Mesothelial cell of epicardium (in vitro differentiated cells): ENCODE measurements around the gene PLEKHG5. TPM values are rescaled to one million over a fixed set of nuclear protein-coding genes. Genes with fewer than 3 reads are reported as not detected.

ENCODE experiments used
- DNase-seq, 2 experiments: peaks; one replicate each; pipeline ENCODE4 v3.0.0; 2021; ENCODE audit warnings: low spot score in 2 of 2; ENCODE audit not compliant: unreplicated experiment in 2 of 2
- H3K27ac Mint-ChIP-seq: 2 replicates; pipeline ENCODE4 v1.8.0; 2021; ENCODE audit warnings: mixed read lengths
- H3K27me3 Mint-ChIP-seq: 2 replicates; pipeline ENCODE4 v1.8.0; 2021; ENCODE audit warnings: low read depth, mixed read lengths
- H3K36me3 Mint-ChIP-seq: 2 replicates; pipeline ENCODE4 v1.8.0; 2021; ENCODE audit warnings: mixed read lengths
- H3K4me1 Mint-ChIP-seq: 2 replicates; pipeline ENCODE4 v1.8.0; 2021; ENCODE audit warnings: mixed read lengths
- H3K4me3 Mint-ChIP-seq: 2 replicates; pipeline ENCODE4 v1.8.0; 2021; ENCODE audit warnings: mild to moderate bottlenecking, moderate library complexity, mixed read lengths
- H3K9me3 Mint-ChIP-seq: 2 replicates; pipeline ENCODE4 v1.8.0; 2021; ENCODE audit warnings: mixed read lengths
- total RNA-seq: library from RNA; stranded (reverse); gene quantifications from 3 replicates; pipeline ENCODE4 v1.2.1, GENCODE V29; 2021
- TF ChIP-seq, protein P1 (sequence below): fragments of 200-600 bp; sonication (generic); IDR thresholded peaks from one replicate; pipeline ENCODE4 v1.5.0; 2021; ENCODE audit warnings: antibody characterized with exemption; ENCODE audit not compliant: unreplicated experiment

PLEKHG5 gene
- total RNA-seq, 1 donor from 2014 or later, result 51.2 TPM

DNA sequence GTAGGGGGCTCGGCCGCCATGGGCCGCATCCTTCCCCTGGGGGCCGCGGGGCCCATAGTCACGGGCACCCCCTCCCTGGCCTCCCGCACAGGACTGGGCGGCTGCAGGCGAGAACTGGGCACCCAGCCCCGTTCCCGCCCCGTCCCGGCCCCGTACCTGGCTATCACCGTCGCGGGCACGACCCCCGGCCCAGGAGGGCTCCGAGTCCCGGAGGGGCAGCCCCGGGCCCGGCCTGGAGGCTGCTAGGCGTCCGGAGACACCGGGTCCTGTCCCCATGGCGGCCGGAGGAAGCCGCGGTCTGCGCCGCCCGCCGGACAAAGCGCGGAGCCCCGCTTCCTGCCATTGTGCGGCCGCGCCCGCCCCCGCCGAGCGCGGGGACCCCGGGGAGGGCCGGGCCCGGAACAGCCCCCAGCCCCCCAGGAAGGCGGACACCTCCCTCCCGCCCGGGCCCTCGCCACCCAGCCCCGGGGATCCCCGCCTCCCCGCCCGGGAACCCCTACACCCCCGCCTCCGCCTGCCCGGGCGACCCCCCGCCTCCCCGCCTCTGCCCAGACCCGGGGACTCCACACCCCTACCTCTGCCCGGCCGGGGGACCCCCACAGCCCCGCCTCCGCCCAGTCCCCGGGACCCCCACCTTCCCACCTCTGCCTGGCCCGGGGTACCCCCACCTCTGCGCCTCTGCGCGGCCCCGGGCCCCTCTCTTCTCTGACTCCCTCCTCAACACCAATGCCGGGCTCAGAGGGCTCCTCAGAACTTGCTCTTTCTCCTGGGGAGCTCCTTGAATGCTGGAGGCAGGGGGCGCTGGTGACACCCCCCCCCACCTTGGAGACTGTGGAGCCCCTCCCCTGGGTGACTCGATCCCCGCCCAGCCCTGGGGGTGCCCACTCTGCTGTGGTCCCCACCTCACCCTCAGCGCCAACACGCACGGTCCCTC is 6.0 kb downstream of the PLEKHG5 start:
- H3K27me3 Mint-ChIP-seq, result peaks cover 6% of the 10 kb centered on the region
- no peak for DNase-seq
- TF ChIP-seq, protein P1, sequence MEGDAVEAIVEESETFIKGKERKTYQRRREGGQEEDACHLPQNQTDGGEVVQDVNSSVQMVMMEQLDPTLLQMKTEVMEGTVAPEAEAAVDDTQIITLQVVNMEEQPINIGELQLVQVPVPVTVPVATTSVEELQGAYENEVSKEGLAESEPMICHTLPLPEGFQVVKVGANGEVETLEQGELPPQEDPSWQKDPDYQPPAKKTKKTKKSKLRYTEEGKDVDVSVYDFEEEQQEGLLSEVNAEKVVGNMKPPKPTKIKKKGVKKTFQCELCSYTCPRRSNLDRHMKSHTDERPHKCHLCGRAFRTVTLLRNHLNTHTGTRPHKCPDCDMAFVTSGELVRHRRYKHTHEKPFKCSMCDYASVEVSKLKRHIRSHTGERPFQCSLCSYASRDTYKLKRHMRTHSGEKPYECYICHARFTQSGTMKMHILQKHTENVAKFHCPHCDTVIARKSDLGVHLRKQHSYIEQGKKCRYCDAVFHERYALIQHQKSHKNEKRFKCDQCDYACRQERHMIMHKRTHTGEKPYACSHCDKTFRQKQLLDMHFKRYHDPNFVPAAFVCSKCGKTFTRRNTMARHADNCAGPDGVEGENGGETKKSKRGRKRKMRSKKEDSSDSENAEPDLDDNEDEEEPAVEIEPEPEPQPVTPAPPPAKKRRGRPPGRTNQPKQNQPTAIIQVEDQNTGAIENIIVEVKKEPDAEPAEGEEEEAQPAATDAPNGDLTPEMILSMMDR, result no peak
- no peak overlapping the region for H3K27ac Mint-ChIP-seq
- H3K9me3 Mint-ChIP-seq, result no peaks in the 10 kb centered on the region
- no peaks in the 10 kb centered on the region for H3K36me3 Mint-ChIP-seq
- H3K4me3 Mint-ChIP-seq, result peak overlapping the region; percentile 74
- peaks cover 13% of the 10 kb centered on the region for H3K4me1 Mint-ChIP-seq

DNA sequence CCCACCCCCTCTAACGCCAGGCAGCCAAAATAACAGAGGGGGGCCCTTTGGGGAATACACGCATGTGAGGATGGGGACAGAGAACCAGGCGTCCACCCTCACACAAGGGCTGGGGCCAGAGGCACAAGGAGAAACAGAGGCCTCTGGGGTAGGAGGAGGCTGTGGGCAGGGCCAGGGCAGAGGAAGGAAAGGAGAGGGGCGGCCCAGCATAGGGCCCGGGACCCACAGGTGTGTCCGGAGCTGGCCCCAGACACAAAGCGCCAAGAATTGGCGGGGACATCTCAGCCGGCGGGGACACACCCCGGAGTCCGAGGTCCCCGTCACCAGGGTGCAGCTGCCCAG is 6.7 kb downstream of the PLEKHG5 start:
- Mint-ChIP-seq H3K36me3 (no peaks in the 10 kb centered on the region), H3K27me3 (peaks cover 6% of the 10 kb centered on the region), H3K27ac (peak overlapping the region; percentile 61), H3K4me1 (peaks cover 13% of the 10 kb centered on the region), H3K4me3 (peak overlapping the region; percentile 79), H3K9me3 (no peaks in the 10 kb centered on the region)
- no peak for DNase-seq
- TF ChIP-seq, protein P1, result no peak

DNA sequence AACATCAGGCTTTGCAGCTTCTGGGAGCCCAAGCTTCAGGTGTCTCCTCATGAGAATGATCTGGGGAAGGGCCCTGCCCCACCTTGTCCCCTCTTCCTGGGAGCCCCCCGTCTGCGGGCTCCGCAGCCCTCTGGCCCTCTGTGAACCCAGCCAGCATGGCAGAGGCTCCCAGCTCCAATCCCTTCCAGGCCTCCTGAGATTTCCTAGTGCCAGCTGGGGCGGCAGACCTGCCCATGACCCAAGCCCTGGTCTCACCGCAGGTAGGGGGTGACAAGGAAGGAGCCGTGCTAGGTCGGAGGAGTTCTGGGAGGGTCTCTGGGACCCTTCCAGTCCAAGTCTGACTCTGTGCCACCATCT is 7.7 kb downstream of the PLEKHG5 start:
- no peaks in the 10 kb centered on the region for H3K9me3 Mint-ChIP-seq
- H3K27ac Mint-ChIP-seq, result no peak overlapping the region
- H3K27me3 Mint-ChIP-seq, result peaks cover 6% of the 10 kb centered on the region
- peaks cover 2% of the 10 kb centered on the region for H3K36me3 Mint-ChIP-seq
- H3K4me3 Mint-ChIP-seq, result peak overlapping the region; percentile 79
- DNase-seq, result no peak
- H3K4me1 Mint-ChIP-seq, result peaks cover 12% of the 10 kb centered on the region
- TF ChIP-seq, protein P1, result no peak

DNA sequence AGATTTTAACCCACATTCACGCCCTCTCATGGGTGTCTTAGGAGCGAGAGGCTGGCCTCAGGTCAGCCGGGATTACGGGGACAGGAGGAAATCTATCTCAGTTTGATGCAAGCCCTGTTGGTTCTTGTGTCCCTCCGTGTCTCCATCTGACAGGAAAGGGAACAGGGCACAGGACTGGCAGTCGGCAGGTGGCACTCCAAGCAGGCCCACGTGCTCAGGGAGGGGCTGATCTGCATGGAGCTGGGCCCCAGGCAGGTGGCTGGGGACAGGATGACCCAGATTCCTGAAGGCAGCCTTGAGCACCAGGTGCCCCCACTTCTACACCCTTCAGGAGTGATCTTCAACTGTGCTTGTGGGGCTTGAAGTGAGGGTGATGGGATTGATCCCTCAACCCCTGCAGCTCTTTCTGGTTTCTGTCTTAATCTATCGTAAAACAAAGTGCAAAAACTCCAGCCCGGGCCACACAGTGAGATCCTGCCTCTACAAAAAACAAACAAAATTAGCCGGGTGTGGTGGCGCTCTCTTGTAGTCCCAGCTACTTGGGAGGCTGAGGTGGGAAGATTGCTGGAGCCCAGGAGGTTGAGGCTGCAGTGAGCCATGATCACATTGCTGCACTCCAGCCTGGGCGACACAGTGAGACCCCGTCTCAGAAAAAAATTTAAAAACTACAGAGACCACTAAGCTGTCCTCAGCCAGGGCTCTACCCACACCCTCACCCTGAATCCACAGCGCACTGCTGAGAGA is 8.3 kb downstream of the PLEKHG5 start:
- Mint-ChIP-seq H3K9me3 (no peaks in the 10 kb centered on the region), H3K36me3 (peaks cover 2% of the 10 kb centered on the region), H3K27me3 (peaks cover 6% of the 10 kb centered on the region), H3K4me3 (peak overlapping the region; percentile 79), H3K27ac (no peak overlapping the region), H3K4me1 (peaks cover 12% of the 10 kb centered on the region)
- TF ChIP-seq, protein P1, result no peak
- DNase-seq, result no peak

DNA sequence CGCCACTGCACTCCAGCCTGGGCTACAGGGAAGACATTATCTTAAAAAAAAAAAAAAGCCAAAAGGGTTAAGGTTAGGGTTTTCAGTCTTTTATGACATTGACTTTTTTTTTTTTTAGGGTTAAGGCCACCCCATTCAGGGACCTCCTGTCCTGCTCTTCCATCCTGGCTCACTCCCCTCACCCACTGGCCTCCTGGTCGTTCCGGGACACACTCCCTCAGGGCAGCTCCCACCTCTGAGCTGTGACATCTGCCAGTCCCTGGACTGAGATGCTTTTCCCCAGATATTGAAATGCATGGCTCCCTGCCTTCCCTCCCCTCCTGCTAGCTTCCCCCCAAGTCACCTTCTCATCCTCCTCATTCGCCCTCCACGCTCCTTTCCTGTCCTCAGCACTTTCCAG is 9.6 kb downstream of the PLEKHG5 start:
- no peak overlapping the region for H3K4me3 Mint-ChIP-seq
- H3K27ac Mint-ChIP-seq, result no peak overlapping the region
- no peak for DNase-seq
- H3K9me3 Mint-ChIP-seq, result no peaks in the 10 kb centered on the region
- peaks cover 3% of the 10 kb centered on the region for H3K36me3 Mint-ChIP-seq
- TF ChIP-seq, protein P1, result no peak
- peaks cover 12% of the 10 kb centered on the region for H3K4me1 Mint-ChIP-seq
- peaks cover 6% of the 10 kb centered on the region for H3K27me3 Mint-ChIP-seq
